ENCODE results near the gene UNC79. TPM values are rescaled to one million over a fixed set of nuclear protein-coding genes. Genes with fewer than 3 reads are reported as not detected.
"Not testable (repeated sequence)": the region's sequence is repeated elsewhere in the genome, so short reads cannot be mapped to it uniquely, and the experiment has no call there.

The UNC79 gene
- total RNA-seq, 4 donors from 2014 or later = under 0.01 to 0.23 (median 0.18) TPM

GRCh38 chr14:93490001-93490400, 59.3 kb downstream of the UNC79 start:
- no peak overlapping the region for H3K4me3 ChIP-seq
- H3K36me3 ChIP-seq = no peaks in the 10 kb centered on the region
- intact Hi-C loops (cut with DNase I) = no loop called here
- no peak overlapping the region for H3K27ac ChIP-seq (replicated peaks in 1 of 4)
- no peak for TF ChIP-seq POLR2AphosphoS5 (IDR thresholded peaks at IDR 0.05)
- no peak for TF ChIP-seq CTCF (IDR thresholded peaks at IDR 0.05)
- no peak for TF ChIP-seq POLR2A (IDR thresholded peaks at IDR 0.05; ENCODE audit: low read depth)
- no peak for TF ChIP-seq EP300 (IDR thresholded peaks at IDR 0.05)
- DNase-seq (ENCODE audit: extremely low spot score) = no peak
- no peaks in the 10 kb centered on the region for H3K4me1 ChIP-seq
- whole genome bisulfite sequencing = 73% methylated on average over 1 of the region's 1 CpG
- no peaks in the 10 kb centered on the region for H3K27me3 ChIP-seq
- peaks cover 0 to 4% (median 0%) of the 10 kb centered on the region in 4 donors for H3K9me3 ChIP-seq

- TF ChIP-seq EP300 (IDR thresholded peaks at IDR 0.05) (no peak), CTCF (IDR thresholded peaks at IDR 0.05) (no peak), POLR2AphosphoS5 (IDR thresholded peaks at IDR 0.05) (no peak), POLR2A (IDR thresholded peaks at IDR 0.05; ENCODE audit: low read depth) (no peak)
- no peak overlapping the region for H3K27ac ChIP-seq (replicated peaks in 1 of 4)
- no peaks in the 10 kb centered on the region for H3K36me3 ChIP-seq
- H3K27me3 ChIP-seq = no peaks in the 10 kb centered on the region
- no peak for DNase-seq (ENCODE audit: extremely low spot score)
- H3K4me1 ChIP-seq = no peaks in the 10 kb centered on the region
- intact Hi-C loops (cut with DNase I) = no loop called here
- peaks cover 0 to 4% (median 0%) of the 10 kb centered on the region in 4 donors for H3K9me3 ChIP-seq
- H3K4me3 ChIP-seq = no peak overlapping the region
- 49% methylated on average over 5 of the region's 5 CpGs for WGBS
Observed at GRCh38 chr14:93493054-93493453, 62.3 kb downstream of the UNC79 start.

GRCh38 chr14:93493622-93494021, 62.9 kb downstream of the UNC79 start:
- 76% methylated on average over 2 of the region's 2 CpGs for WGBS
- H3K4me3 ChIP-seq; H3K9me3 ChIP-seq; H3K4me1 ChIP-seq; H3K27ac ChIP-seq (replicated peaks in 1 of 4); DNase-seq (ENCODE audit: extremely low spot score); intact Hi-C loops (cut with DNase I); H3K36me3 ChIP-seq; H3K27me3 ChIP-seq: not testable (repeated sequence)

- Histone ChIP-seq H3K27ac (replicated peaks in 1 of 4) (no peak overlapping the region), H3K4me1 (no peaks in the 10 kb centered on the region), H3K9me3 (no peaks in the 10 kb centered on the region), H3K27me3 (no peaks in the 10 kb centered on the region), H3K4me3 (no peak overlapping the region), H3K36me3 (no peaks in the 10 kb centered on the region)
- 83% methylated on average over 3 of the region's 3 CpGs for WGBS
- intact Hi-C loops (cut with DNase I) = no loop called here
- DNase-seq (ENCODE audit: extremely low spot score) = no peak
- TF ChIP-seq CTCF (IDR thresholded peaks at IDR 0.05) (no peak), POLR2A (IDR thresholded peaks at IDR 0.05; ENCODE audit: low read depth) (no peak), EP300 (IDR thresholded peaks at IDR 0.05) (no peak), POLR2AphosphoS5 (IDR thresholded peaks at IDR 0.05) (no peak)
Observed at GRCh38 chr14:93496856-93497741, 66.4 kb downstream of the UNC79 start.

- H3K4me1 ChIP-seq = no peaks in the 10 kb centered on the region
- no peaks in the 10 kb centered on the region for H3K9me3 ChIP-seq
- intact Hi-C loops (cut with DNase I) = no loop called here
- H3K36me3 ChIP-seq = no peaks in the 10 kb centered on the region
- TF ChIP-seq POLR2A (IDR thresholded peaks at IDR 0.05; ENCODE audit: low read depth) (no peak), POLR2AphosphoS5 (IDR thresholded peaks at IDR 0.05) (no peak), CTCF (IDR thresholded peaks at IDR 0.05) (no peak), EP300 (IDR thresholded peaks at IDR 0.05) (no peak)
- DNase-seq (ENCODE audit: extremely low spot score) = no peak
- no peak overlapping the region for H3K4me3 ChIP-seq
- H3K27ac ChIP-seq (replicated peaks in 1 of 4) = no peak overlapping the region
- H3K27me3 ChIP-seq = no peaks in the 10 kb centered on the region
- WGBS = 47% methylated on average over 1 of the region's 1 CpG
Observed at GRCh38 chr14:93510056-93510455, 79.3 kb downstream of the UNC79 start.

Measured in esophagus muscularis mucosa (tissue), 4 donors.